HG03460 (cell line): ENCODE results near the gene PEX14.

ENCODE experiments used
- ATAC-seq: cut with Tn5 transposase; IDR thresholded peaks from one replicate; pipeline ENCODE4 v1.9.1; 2021; ENCODE audit not compliant: unreplicated experiment

The PEX14 gene

GRCh38 chr1:10615932-10616671 lies 141.4 kb downstream of the PEX14 start:
- ATAC-seq = no peak

GRCh38 chr1:10616696-10617095 lies 141.9 kb downstream of the PEX14 start:
- ATAC-seq = no peak

DNA sequence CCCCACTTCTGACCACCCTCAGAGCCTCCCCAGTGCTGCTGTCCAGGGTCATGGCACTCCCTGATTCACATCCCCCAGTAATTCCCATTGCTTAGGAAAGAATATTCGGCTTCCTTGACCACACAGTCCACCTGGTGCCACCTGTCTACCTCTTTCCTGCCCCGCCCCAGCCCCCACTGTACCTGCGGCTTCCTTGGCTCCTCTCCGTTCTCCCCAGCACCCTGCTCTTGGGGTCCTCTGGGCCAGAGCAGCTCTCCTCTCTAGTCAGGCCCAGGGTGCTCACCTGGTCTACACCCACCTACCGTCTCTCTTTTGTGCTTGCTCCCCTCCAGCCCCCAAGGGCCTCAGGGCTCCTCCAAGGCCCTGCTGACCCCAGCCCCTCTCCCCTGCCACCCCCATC lies 142.6 kb downstream of the PEX14 start:
- no peak for ATAC-seq

DNA sequence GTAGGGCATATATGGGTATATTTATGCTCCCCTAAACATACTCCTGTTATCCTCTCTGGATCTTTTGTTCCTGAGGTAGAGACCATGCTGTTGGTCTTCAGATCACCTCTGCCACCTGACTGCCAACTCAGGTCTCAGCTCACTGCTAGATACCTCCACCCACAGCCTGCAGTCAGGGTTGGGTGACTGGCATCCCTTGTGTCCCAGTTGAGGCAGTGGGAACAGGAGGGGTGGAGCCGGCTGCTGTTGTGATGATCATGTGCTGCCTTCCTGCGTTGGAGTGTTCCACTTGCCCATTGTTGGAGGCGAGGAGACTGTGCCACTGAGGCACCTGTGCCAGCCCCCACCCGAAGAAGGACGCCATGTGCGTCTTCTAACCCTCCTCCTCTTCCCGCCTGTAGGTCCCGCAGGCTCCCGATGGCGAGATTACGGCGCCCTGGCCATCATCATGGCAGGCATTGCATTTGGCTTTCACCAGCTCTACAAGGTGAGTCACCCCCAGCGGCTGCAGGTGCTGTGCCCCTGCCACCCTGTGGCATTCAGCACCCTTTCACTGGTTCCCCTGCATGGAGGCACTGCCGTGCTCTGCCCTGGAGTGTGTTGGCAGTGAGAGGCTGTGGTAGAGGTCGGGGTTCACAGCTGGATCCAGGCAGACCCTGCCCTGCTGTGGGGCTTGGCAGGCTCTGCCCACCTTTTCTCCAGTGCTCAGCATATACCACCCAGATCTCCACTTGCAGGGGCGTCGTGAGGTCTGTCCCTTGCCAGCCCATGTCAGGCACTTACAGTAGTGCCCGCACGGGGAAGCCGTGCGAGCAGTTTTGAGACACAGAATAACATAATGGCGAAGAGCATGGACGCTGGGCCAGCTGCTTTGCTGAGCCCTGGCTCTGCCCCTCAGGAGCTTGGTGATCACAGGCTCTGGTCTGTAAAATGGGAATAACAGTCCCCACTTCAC lies 143.5 kb downstream of the PEX14 start:
- ATAC-seq = no peak

DNA sequence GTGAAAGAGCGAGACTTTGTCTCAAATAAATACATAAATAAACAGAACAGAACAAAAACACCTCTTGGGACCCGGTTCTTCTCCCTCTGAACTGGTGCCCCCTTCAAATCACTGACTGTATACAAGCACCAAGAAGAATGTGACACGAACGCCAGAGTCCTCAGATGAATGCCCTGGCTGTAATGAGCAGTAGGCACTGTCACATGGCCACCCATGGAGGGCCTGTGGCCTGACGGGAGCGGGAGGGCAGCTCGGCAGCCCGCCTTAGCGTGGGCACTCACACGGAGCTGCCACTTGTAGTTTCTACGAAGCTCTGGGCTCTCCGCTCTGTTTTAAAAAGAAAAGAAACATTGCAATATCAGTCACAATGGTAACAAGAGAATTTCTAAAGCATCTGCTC lies 146.0 kb downstream of the PEX14 start:
- ATAC-seq = no peak

DNA sequence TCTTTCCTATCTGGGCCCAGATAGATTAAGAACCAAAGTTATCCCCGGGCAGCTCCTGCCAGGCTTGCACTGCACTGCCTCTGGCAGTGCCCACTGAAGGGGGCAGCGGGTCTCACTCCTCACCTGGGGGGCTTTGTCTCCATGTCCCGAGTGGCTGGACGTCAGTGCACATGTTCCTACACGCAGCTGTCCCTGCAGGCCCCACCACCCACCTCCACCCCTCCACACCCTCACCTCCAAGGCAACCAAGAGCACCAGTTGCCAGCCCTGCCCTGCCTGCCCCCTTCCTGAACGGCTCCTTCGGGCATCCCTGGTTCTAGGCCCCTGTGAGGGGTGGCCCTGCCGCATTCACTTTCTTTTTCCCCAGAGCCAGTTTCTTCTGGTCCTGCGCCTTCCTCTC lies 147.2 kb downstream of the PEX14 start:
- ATAC-seq = no peak

GRCh38 chr1:10622910-10623685 lies 148.3 kb downstream of the PEX14 start:
- ATAC-seq = no peak

DNA sequence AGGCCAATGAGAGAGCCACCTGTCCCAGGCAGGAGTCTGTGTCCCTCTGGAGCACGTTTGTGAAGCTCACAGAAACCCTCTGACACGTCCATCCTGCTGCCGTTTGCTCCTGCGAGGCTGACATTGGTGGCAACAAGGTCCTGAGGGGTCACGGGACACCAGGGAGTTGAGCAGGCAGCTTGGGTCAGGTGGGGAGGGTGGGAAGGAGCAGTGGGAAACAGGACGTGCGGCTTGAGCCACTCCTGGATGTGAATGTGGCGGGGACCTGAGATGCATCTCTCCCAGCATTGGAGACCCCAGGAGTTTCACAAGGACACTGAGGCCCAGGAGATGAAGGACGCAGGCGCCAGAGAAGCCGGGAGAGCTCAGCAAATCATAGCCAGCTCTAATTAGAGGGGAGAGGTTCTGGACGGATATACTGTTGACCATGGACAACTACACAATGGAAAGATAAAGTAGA lies 149.0 kb downstream of the PEX14 start:
- ATAC-seq = no peak

DNA sequence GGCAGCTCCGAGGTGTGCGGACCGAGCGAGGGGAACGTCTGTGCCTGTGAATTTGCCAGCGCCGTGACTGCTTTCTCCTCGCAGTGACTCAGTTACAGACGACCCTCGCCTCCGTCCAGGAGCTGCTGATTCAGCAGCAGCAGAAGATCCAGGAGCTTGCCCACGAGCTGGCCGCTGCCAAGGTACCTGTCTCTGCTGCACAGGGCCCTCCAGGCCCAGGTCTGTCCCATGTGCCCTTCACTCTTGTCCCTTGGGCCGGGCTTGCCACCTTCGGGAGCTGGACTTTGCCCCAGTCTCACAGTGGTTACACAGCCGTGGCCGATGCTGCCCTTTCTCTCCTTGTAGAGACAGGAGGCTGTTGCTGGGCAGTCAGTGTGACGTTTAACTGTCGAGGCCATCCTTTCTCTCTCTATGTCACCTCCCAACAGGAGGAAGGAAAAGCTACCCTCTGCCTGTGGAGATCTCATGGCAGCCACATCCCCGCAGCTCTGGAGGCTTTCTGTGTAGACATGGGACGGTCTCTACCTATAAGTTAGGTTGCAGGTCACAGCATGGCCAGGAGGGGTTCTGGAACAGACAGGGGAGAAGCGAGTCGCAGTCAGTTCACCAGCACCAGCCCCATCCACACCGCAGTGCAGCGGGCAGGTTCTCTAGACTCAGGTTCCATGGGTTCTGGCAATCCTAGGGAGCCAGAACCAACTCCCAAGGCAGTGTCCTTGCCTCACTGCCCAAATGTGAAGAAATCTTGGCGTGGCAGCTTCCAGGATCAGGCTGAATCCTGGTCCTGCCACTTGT lies 149.7 kb downstream of the PEX14 start:
- ATAC-seq = no peak

DNA sequence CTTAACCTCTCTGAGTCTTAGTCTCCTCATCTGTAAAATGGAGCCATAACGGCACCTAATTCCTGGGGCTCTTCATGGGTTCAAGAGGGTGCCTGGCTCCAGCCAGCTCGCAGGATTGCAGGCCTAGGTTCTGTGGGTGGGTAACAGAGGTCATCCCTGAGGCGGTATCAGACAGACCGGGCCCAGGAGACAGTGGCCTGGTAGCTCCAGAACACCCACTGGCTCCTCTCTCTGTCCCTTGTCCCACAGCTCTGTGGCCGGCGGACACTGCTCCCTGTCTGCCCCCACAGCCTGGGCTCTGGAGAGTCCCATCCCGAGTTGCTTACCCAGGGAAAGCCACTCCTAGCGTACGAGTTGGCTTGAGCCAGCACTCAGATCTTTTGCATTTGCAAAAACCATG lies 150.3 kb downstream of the PEX14 start:
- no peak for ATAC-seq

GRCh38 chr1:10625554-10625953 lies 150.8 kb downstream of the PEX14 start:
- ATAC-seq = no peak

DNA sequence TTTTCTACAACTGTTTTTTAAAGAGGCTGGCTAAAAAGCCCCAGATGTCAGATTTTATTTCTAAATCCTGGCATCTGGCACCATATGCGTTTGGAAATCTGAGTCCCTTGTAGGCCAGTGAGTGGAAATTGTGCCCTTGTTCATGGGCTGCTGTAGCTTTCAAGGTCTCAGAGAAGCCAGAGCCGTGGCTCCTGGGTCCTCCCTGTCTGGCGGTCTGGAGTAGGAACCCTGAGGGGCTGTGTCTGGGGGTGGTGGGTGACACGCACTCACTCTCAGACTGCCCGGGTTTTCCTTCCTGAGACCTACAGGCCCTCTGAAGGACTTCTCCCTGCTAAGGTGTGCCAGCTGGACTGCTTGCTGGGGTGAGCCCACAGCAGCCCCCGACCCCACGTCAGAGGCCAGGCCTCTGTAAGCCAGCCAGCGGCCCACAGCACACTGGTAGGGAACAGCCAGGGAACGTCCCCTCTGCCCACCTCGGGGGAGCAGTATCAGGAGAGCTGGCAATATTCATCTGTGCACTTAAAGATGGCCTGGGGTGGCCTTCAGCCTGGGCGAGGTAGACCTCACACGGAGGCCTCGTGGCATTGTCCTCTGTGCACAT lies 151.5 kb downstream of the PEX14 start:
- no peak for ATAC-seq

GRCh38 chr1:10626791-10627410 lies 152.2 kb downstream of the PEX14 start:
- no peak for ATAC-seq

- no peak for ATAC-seq
Measured at GRCh38 chr1:10628685-10629084, 153.9 kb downstream of the PEX14 start.

DNA sequence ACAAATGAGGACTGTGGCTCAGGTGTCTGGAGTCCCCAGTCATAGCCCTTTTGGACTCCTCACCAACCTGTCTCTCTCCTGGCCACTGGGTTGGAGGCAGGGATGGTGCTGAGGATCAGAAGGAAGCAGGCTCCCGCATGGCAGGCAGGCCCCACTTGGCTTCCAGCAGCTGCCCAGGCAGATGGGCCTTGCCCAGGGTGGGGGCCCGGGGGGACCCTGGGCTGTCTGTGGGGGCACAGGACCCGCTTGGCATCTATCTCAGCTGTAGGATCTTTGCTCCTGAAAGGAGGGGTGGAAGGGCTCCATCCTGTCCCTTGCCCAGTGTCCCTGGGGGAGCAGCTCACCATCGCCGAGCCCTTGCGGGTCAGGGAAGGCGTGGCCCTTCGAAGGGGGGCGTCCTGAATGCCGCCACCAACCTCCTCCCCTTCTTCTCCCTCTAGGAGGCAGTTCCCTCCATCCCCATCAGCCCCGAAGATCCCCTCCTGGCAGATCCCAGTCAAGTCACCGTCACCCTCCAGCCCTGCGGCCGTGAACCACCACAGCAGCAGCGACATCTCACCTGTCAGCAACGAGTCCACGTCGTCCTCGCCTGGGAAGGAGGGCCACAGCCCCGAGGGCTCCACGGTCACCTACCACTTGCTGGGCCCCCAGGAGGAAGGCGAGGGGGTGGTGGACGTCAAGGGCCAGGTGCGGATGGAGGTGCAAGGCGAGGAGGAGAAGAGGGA lies 154.5 kb downstream of the PEX14 start:
- no peak for ATAC-seq

DNA sequence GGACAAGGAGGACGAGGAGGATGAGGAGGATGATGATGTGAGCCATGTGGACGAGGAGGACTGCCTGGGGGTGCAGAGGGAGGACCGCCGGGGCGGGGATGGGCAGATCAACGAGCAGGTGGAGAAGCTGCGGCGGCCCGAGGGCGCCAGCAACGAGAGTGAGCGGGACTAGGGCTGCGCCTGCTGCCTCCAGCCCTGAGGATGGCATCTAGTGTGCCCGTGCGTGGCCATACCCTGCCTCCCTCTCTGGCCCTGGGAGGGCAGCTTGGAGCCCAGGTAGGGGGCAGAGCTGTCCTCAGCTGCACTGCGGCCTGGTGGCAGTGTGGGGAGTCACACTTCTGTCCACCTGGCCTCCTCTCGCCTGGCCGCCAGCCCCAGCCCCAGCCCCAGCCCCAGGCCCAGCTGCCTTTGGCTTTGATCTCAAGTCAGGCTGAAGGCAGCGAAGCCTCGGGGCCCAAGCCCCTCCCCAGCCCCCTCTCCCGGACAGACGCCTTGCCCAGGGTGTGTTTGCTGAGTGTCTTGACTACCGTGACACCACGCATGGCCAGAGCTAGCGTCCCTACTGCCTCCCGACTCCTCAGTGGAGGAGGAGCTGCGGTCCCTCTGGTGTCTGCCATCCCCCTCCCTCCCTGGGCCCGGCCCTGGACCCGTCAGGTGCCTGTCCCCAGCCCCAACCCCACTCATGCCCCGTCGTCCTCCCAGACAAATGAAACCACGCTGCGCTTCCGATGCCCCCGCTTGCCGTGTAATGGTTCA lies 155.2 kb downstream of the PEX14 start:
- no peak for ATAC-seq

GRCh38 chr1:10630661-10631120 lies 155.9 kb downstream of the PEX14 start:
- no peak for ATAC-seq

GRCh38 chr1:10631121-10631810 lies 156.5 kb downstream of the PEX14 start:
- no peak for ATAC-seq
